Colonic mucosa (tissue), 4 donors: ENCODE measurements around the gene REEP3. TPM values are rescaled to one million over a fixed set of nuclear protein-coding genes. Genes with fewer than 3 reads are reported as not detected.

ENCODE experiments used
- DNase-seq: peaks from one replicate; pipeline ENCODE4 v3.0.0-alpha.2; 2020
- H3K27ac ChIP-seq: fragments of 200-600 bp; one replicate; pipeline ENCODE4 v1.8.0; 2021
- H3K27me3 ChIP-seq: fragments of 200-600 bp; one replicate; pipeline ENCODE4 v1.8.0; 2021
- H3K36me3 ChIP-seq: fragments of 200-600 bp; one replicate; pipeline ENCODE4 v1.8.0; 2021
- H3K4me1 ChIP-seq: fragments of 200-600 bp; one replicate; pipeline ENCODE4 v1.8.0; 2021; ENCODE audit warnings: mild to moderate bottlenecking
- H3K4me3 ChIP-seq: fragments of 200-600 bp; one replicate; pipeline ENCODE4 v1.8.0; 2021
- H3K9ac ChIP-seq, 2 donors: one replicate each; pipeline ENCODE4 v1.7.0; 2013; ENCODE audit warnings: control low read depth in 2 of 2, low read depth in 2 of 2, low read length in 2 of 2
- H3K9me3 ChIP-seq: fragments of 200-600 bp; one replicate; pipeline ENCODE4 v1.8.0; 2021
- intact Hi-C: fragments of 100-400 bp; cut with DNase I; formaldehyde crosslinking; loops from one replicate; pipeline ENCODE4 v1.14.1; 2022
- total RNA-seq, 2 donors: library from RNA; stranded (reverse); fragmentation: NEBNext Ultra II Directional in 1 of 2; extraction: Animal tissue kit (Norgen Biotek cat#: 25700) in 1 of 2; gene quantifications; one replicate each; pipeline ENCODE4 v1.2.1, GENCODE V29; 2021
- TF ChIP-seq, protein P1 (sequence below): fragments of 200-600 bp; IDR thresholded peaks from one replicate; pipeline ENCODE4 v1.8.0; 2022; ENCODE audit warnings: antibody characterized with exemption, mild to moderate bottlenecking
- donor health status: healthy.
- donor health status: DM: no; HTN: no; CAD: no.
- donor health status: DM: no; HTN: no; CAD: no.

The REEP3 gene
- total RNA-seq, 2 donors from 2014 or later = 33.1 to 66.0 TPM

DNA sequence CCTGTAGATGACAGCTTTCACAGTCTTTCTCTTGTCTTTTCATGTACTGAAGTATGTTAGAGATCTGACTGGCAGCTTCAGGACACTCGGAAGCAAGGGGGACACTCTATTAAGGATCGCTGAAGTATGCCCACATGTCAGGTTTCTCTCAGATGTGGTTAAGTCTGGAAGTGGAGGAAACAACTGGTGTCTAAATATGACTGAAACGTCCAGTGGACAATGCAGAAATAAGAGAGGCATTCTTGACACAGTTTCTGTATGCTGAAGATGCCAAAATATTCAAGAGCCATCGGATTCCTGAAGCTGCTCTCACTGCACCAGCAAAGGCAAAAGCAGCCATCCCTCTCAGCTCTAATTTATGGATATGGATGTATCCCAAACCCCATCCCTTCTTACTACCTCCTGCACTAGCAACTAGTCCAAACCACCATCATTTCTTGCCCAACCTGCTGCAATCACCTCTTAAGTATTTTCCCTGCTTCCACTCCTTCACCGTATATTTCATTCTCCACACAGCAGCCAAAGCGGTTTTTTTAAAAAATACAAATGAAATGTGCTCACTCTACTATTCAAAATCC is 113.4 kb downstream of the REEP3 start:
- TF ChIP-seq, protein P1, sequence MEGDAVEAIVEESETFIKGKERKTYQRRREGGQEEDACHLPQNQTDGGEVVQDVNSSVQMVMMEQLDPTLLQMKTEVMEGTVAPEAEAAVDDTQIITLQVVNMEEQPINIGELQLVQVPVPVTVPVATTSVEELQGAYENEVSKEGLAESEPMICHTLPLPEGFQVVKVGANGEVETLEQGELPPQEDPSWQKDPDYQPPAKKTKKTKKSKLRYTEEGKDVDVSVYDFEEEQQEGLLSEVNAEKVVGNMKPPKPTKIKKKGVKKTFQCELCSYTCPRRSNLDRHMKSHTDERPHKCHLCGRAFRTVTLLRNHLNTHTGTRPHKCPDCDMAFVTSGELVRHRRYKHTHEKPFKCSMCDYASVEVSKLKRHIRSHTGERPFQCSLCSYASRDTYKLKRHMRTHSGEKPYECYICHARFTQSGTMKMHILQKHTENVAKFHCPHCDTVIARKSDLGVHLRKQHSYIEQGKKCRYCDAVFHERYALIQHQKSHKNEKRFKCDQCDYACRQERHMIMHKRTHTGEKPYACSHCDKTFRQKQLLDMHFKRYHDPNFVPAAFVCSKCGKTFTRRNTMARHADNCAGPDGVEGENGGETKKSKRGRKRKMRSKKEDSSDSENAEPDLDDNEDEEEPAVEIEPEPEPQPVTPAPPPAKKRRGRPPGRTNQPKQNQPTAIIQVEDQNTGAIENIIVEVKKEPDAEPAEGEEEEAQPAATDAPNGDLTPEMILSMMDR = no peak
- Histone ChIP-seq H3K4me3 (no peak overlapping the region), H3K27ac (no peak overlapping the region), H3K36me3 (no peaks in the 10 kb centered on the region), H3K9ac (no peak overlapping the region), H3K27me3 (no peaks in the 10 kb centered on the region), H3K4me1 (no peaks in the 10 kb centered on the region), H3K9me3 (no peaks in the 10 kb centered on the region)
- DNase-seq = no peak
- intact Hi-C loops = loop anchor here (5.0 to 10.0 kb wide), 2 partner anchors 83 to 420 kb away; no protein-coding TSS in a partner anchor

DNA sequence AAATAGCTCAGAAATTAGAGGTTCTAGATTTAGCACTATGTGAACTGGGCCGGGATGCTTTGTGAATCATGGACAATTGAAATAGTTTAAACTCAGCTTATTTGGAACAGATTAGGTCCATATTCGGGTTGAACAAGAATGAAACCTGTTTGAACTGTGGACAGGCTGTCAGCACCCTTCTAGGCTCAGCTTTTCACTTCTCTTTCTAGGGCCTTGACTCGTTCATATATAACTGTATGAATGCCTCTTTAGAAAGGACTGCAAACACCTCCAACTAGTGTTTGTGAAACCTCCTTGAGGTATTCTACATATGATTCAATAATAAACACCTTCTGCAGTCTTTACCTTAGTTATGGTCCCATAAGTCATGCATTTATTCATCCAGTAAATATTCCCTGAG is 115.6 kb downstream of the REEP3 start:
- Histone ChIP-seq H3K27me3 (no peaks in the 10 kb centered on the region), H3K27ac (no peak overlapping the region), H3K9ac (no peak overlapping the region), H3K4me1 (no peaks in the 10 kb centered on the region), H3K9me3 (no peaks in the 10 kb centered on the region), H3K36me3 (no peaks in the 10 kb centered on the region), H3K4me3 (no peak overlapping the region)
- intact Hi-C loops = loop anchor here (10.0 kb wide), 1 partner anchor 422 kb away; no protein-coding TSS in a partner anchor
- TF ChIP-seq, protein P1 = no peak
- DNase-seq = no peak

DNA sequence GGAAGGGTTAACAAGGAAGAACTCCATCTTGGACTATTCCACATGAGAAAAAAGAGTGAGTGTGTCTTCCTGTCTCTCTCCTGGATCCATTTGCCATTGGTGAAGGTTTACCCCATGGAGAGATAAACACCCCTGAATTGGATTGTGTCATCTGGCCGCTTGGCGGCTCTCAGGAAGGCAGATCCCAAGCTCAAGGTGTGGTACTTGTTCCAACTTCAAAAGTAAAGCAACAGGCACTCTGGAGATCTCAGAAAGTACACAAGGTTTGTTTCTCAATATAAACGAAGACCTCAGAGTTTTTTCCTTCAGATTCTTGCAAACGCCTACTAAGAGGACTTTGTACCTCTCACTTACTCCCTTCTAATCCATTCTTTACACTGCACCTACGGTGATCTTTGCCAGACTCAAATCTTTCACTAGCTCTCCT is 116.7 kb downstream of the REEP3 start:
- no peak overlapping the region for H3K4me3 ChIP-seq
- H3K27me3 ChIP-seq = no peaks in the 10 kb centered on the region
- intact Hi-C loops = loop anchor here (10.0 kb wide), 1 partner anchor 423 kb away; no protein-coding TSS in a partner anchor
- TF ChIP-seq, protein P1 = no peak
- H3K9ac ChIP-seq = peak overlapping the region; percentile 1 to 8
- no peak for DNase-seq
- peak overlapping the region; percentile 15 for H3K27ac ChIP-seq
- no peaks in the 10 kb centered on the region for H3K9me3 ChIP-seq
- H3K36me3 ChIP-seq = no peaks in the 10 kb centered on the region
- H3K4me1 ChIP-seq = no peaks in the 10 kb centered on the region

DNA sequence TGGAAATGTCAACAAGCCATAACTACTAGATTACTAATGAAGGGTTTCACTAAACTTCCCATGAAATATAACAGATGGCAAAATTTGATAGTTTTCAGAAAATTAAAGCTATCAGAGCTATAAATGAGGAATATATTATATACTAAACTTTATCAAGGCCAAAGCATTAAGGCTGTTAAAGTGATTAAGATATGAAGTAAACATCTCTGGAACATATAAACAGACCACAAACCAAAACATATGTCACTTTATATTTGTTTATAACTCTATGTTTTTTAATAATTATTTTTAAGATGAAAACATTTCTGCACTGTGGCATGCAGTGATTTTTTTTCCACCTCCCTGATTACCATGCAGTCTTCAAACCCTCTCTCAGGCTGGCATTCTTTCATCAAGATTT is 120.2 kb downstream of the REEP3 start:
- H3K27ac ChIP-seq = no peak overlapping the region
- H3K9me3 ChIP-seq = no peaks in the 10 kb centered on the region
- no peaks in the 10 kb centered on the region for H3K4me1 ChIP-seq
- H3K4me3 ChIP-seq = no peak overlapping the region
- TF ChIP-seq, protein P1 = no peak
- H3K27me3 ChIP-seq = no peaks in the 10 kb centered on the region
- intact Hi-C loops = no loop called here
- H3K9ac ChIP-seq = no peak overlapping the region
- H3K36me3 ChIP-seq = no peaks in the 10 kb centered on the region
- DNase-seq = no peak

DNA sequence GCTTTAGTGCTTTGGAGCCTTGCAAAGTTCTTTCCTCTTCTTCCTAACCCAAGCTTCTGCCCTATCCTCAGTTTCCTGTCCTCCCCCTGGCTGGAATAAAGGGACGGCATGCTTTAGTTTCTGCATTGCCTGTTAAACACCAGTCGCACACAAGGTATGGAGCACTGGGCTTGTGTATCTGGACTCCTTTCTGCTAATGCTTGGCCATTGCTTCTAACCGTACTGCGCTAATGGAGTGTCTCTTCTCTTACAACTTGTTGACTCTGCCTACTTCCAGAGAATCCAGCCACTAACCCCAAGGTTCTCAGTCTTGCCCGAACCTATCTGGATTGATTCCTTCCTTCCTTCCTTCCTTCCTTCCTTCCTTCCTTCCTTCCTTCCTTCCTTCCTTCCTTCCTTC is 120.6 kb downstream of the REEP3 start:
- Histone ChIP-seq H3K4me1 (no peaks in the 10 kb centered on the region), H3K27ac (no peak overlapping the region), H3K27me3 (no peaks in the 10 kb centered on the region), H3K9me3 (no peaks in the 10 kb centered on the region), H3K4me3 (no peak overlapping the region), H3K36me3 (no peaks in the 10 kb centered on the region), H3K9ac (no peak overlapping the region)
- no peak for DNase-seq
- intact Hi-C loops = no loop called here
- TF ChIP-seq, protein P1 = no peak
